Breast epithelium (tissue), 3 donors: Measurements from ENCODE around the gene MBOAT7.

Source experiments
- CTCF ChIP-seq, 3 donors: fragments of 450-650 bp; IDR thresholded peaks; one replicate each; pipeline ENCODE4 v1.5.1; 2016 to 2017; ENCODE audit warnings: antibody characterized with exemption in 3 of 3, mild to moderate bottlenecking in 3 of 3, moderate library complexity in 3 of 3
- POLR2A ChIP-seq: fragments of 450-650 bp; IDR thresholded peaks from one replicate; pipeline ENCODE4 v1.6.1; 2016; ENCODE audit warnings: antibody characterized with exemption, mild to moderate bottlenecking, moderate library complexity
- POLR2AphosphoS5 ChIP-seq, 3 donors: sonication (generic); formaldehyde crosslinking; IDR thresholded peaks; one replicate each; pipeline ENCODE4 v1.6.1; 2017; ENCODE audit warnings: antibody characterized with exemption in 3 of 3

GRCh38 chr19:54207983-54208783 is 18.8 kb upstream of the MBOAT7 start:
- no peak for TF ChIP-seq CTCF (IDR thresholded peaks at IDR 0.05)
- peak; percentile 36 to 77 (median 62) for TF ChIP-seq POLR2AphosphoS5 (IDR thresholded peaks at IDR 0.05)
- no peak for TF ChIP-seq POLR2A
